A673 (cell line): ENCODE results near the gene XYLT1. TPM values are rescaled to one million over a fixed set of nuclear protein-coding genes. Genes with fewer than 3 reads are reported as not detected.

Experiments used
- BruUV-seq: library from RNA; stranded (reverse); fragments of 400-500 nt; replicated peaks from 2 replicates; lab custom pipeline; 2021; lab: Mats Ljungman, UMichigan
- CTCF ChIA-PET: fragments of 300-600 bp; sonication (Branson Sonifier 250); formaldehyde crosslinking; loops from one replicate; lab custom pipeline; 2022; ENCODE audit warnings: antibody characterized with exemption; lab: Charles Lee
- POLR2A ChIA-PET: fragments of 300-600 bp; sonication (Branson Sonifier 250); formaldehyde crosslinking; loops from one replicate; lab custom pipeline; 2022; ENCODE audit warnings: antibody characterized with exemption; ENCODE audit not compliant: low non-redundant PET; lab: Charles Lee
- DNase-seq: peaks from one replicate; pipeline ENCODE4 v3.0.0-alpha.2; 2015; ENCODE audit warnings: low spot score
- H3K27ac ChIP-seq: fragments of 200-600 bp; sonication (generic); 2 replicates; pipeline ENCODE4 v1.5.1; 2016; ENCODE audit warnings: mixed run types, low read depth, mild to moderate bottlenecking, mixed read lengths, antibody characterized with exemption, low read length; ENCODE audit not compliant: poor library complexity, severe bottlenecking
- H3K27me3 ChIP-seq: fragments of 200-600 bp; sonication (generic); replicated peaks from 2 replicates; pipeline ENCODE4 v1.6.1; 2017; ENCODE audit warnings: mixed run types, low read depth, mild to moderate bottlenecking, mixed read lengths, antibody characterized with exemption, low read length; ENCODE audit not compliant: insufficient read depth, poor library complexity
- H3K36me3 ChIP-seq: fragments of 200-600 bp; sonication (generic); 2 replicates; pipeline ENCODE4 v1.6.1; 2016; ENCODE audit warnings: mixed run types, mild to moderate bottlenecking, mixed read lengths, antibody characterized with exemption, low read length; ENCODE audit not compliant: insufficient read depth, poor library complexity, severe bottlenecking
- H3K4me1 ChIP-seq: fragments of 200-600 bp; sonication (generic); 2 replicates; pipeline ENCODE4 v1.6.1; 2017; ENCODE audit warnings: mixed run types, mild to moderate bottlenecking, mixed read lengths, antibody characterized with exemption, low read length; ENCODE audit not compliant: insufficient read depth, poor library complexity, severe bottlenecking
- H3K4me3 ChIP-seq: fragments of 200-600 bp; sonication (generic); 2 replicates; pipeline ENCODE4 v1.5.1; 2016; ENCODE audit warnings: low read depth, mixed run types, mild to moderate bottlenecking, mixed read lengths, low read length; ENCODE audit not compliant: poor library complexity, severe bottlenecking
- H3K9me3 ChIP-seq: fragments of 200-600 bp; sonication (generic); 2 replicates; pipeline ENCODE4 v1.6.1; 2016; ENCODE audit warnings: mixed run types, low read depth, mild to moderate bottlenecking, mixed read lengths, antibody characterized with exemption, low read length; ENCODE audit not compliant: poor library complexity, severe bottlenecking
- CTCF ChIP-seq: fragments of 300-800, 200-600 bp; sonication (generic); conservative IDR thresholded peaks from 2 replicates; pipeline ENCODE4 v1.5.1; 2017; ENCODE audit warnings: low read depth, mild to moderate bottlenecking, antibody characterized with exemption, low read length, moderate library complexity, mixed read lengths
- EZH2 ChIP-seq: fragments of 200-600 bp; sonication (generic); IDR thresholded peaks from 2 replicates; pipeline ENCODE4 v1.6.1; 2017; ENCODE audit warnings: borderline replicate concordance, low read depth, mild to moderate bottlenecking, mixed read lengths, antibody characterized with exemption, low read length; ENCODE audit not compliant: poor library complexity, severe bottlenecking
- intact Hi-C: fragments of 100-400 bp; cut with micrococcal nuclease; formaldehyde crosslinking; loops from one replicate; pipeline ENCODE4 v1.10.0; 2022; ENCODE audit not compliant: unreplicated experiment
- total RNA-seq: library from RNA; stranded (reverse); gene quantifications from 2 replicates; pipeline ENCODE4 v1.2.3, GENCODE V29; 2021

Gene XYLT1
- total RNA-seq, 1 experiment from 2014 or later: 0.64 TPM

- no peak for DNase-seq
- ChIA-PET POLR2A (no interaction called here), CTCF (no interaction called here)
- H3K27me3 ChIP-seq: no peaks in the 10 kb centered on the region
- H3K36me3 ChIP-seq: no peaks in the 10 kb centered on the region
- H3K9me3 ChIP-seq: no peaks in the 10 kb centered on the region
- intact Hi-C loops: no loop called here
- TF ChIP-seq EZH2 (no peak), CTCF (no peak)
- no TSS peak for BruUV-seq
- no peaks in the 10 kb centered on the region for H3K4me1 ChIP-seq
- H3K4me3 ChIP-seq: no peak overlapping the region
- no peak overlapping the region for H3K27ac ChIP-seq
Observed at GRCh38 chr16:17445421-17445820, 25.3 kb downstream of the XYLT1 start.

- no peaks in the 10 kb centered on the region for H3K9me3 ChIP-seq
- no peaks in the 10 kb centered on the region for H3K27me3 ChIP-seq
- no peak for DNase-seq
- ChIA-PET CTCF (no interaction called here), POLR2A (no interaction called here)
- no peak overlapping the region for H3K4me3 ChIP-seq
- no peak overlapping the region for H3K27ac ChIP-seq
- H3K4me1 ChIP-seq: no peaks in the 10 kb centered on the region
- intact Hi-C loops: no loop called here
- no peak for TF ChIP-seq CTCF
- no peak for TF ChIP-seq EZH2
- no peaks in the 10 kb centered on the region for H3K36me3 ChIP-seq
- BruUV-seq: no TSS peak
Observed at GRCh38 chr16:17444658-17445057, 26.1 kb downstream of the XYLT1 start.

- H3K4me3 ChIP-seq: no peak overlapping the region
- intact Hi-C loops: no loop called here
- no peak for TF ChIP-seq CTCF
- TF ChIP-seq EZH2: no peak
- POLR2A ChIA-PET: no interaction called here
- CTCF ChIA-PET: no interaction called here
- no peak for DNase-seq
- no peak overlapping the region for H3K27ac ChIP-seq
- H3K4me1 ChIP-seq: no peaks in the 10 kb centered on the region
- H3K36me3 ChIP-seq: no peaks in the 10 kb centered on the region
- BruUV-seq: no TSS peak
- H3K9me3 ChIP-seq: no peaks in the 10 kb centered on the region
- H3K27me3 ChIP-seq: no peaks in the 10 kb centered on the region
Observed at GRCh38 chr16:17440131-17440530, 30.6 kb downstream of the XYLT1 start.
